GM19463 (cell line): ENCODE measurements around the gene TBPL2.

Experiments used
- ATAC-seq: cut with Tn5 transposase; IDR thresholded peaks from one replicate; pipeline ENCODE4 v1.9.1; 2021; ENCODE audit warnings: mild to moderate bottlenecking, moderate library complexity; ENCODE audit not compliant: unreplicated experiment

TBPL2 gene

DNA sequence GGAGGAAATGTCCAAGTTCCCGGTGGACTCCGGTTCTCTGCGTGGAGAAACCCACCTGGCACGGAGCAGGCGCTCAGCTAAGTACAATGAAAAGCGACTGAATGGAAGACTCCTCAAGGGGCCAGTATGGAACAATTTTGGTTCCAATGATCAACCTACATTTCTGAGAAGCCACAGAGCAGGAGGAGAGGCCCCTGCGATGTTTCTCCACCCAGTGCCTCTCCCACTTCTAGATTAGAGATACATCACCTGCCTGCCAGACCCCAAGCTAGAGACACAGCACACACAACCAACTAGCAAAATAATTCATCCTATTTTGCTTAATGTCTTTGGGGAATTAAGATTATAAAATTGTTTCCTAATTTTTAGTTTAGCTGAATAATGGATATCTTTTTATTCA, 67.6 kb downstream of the TBPL2 start:
- ATAC-seq = no peak

DNA sequence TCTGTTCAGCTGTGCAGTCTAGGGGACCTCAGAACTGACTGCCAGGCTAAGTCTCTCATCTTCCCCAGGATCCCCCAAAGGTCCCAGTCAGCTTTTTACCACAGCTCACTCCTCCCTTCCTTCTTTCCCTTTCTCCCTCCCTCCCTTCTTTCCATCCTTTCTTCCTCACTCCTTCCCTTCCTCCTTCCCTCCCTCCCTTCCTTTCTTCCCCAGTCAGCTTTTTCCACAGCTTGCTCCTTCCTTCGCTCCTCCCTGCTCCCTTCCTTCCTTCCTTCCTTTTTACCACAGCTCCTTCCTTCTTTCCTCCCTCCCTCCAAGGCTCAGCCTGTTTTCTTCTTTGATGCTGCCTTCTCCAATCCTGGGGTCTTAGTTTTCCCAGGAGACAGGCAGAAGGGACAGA, 68.0 kb downstream of the TBPL2 start:
- ATAC-seq = no peak

DNA sequence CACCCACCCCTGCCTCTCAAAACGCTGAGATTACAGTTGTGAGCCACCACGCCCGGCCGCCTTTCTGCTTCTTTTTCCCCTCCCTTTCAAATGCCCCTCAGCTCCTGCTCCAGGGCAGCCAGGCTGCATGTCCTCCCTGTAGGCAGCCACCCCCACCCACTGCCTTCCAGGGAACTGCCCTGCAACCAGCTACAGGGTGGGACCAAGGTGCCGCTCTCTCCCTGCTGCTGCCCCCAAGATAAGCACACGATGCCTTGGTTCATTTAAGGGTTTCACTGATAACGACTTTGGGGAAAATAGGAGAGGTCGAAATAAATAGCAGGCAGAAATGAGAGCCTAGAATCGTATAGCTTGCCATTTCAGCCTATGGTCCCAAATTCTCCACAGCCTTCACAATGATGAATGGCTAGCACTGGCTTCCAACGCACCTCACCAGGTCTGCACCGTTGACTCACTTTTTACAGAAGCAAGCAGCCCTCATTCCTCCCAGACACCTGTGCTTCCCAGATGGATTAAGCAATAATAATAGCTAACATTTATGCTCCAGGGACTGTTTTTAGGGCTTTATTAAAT, 69.4 kb downstream of the TBPL2 start:
- ATAC-seq = no peak

DNA sequence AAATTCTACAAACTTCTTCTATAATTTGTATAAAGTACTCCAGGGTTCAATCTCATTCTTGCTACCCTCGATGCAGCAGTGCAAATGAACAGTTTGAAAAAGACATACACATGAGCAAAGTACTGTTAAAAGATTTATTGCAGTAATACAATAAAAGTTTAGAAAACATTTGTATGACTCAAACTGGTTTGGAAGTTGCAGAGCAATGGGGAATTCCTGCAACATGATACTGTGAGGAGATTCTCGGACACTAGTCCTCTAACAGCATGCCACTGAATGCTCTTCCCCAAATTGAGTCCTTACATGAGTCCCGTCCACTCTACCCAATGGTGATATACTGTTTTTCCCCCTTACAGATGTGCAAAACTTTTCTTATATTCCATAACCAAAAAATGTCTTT, 74.1 kb downstream of the TBPL2 start:
- ATAC-seq = no peak
